KMS-11 (cell line): ENCODE results near the gene RNF112.
"Not testable (repeated sequence)": the region's sequence is repeated elsewhere in the genome, so short reads cannot be mapped to it uniquely, and the experiment has no call there.

Source experiments
- H2AFZ ChIP-seq: fragments of 200-600 bp; sonication (generic); 2 replicates; pipeline ENCODE4 v1.6.1; 2016; ENCODE audit warnings: antibody characterized with exemption, mixed run types, low read depth
- H3K27ac ChIP-seq: fragments of 200-600 bp; sonication (generic); 2 replicates; pipeline ENCODE4 v1.6.1; 2016; ENCODE audit warnings: mild to moderate bottlenecking, mixed run types
- H3K27me3 ChIP-seq: fragments of 200-600 bp; sonication (generic); 2 replicates; pipeline ENCODE4 v1.6.1; 2017; ENCODE audit warnings: mild to moderate bottlenecking, low read depth, mixed run types, moderate library complexity; ENCODE audit not compliant: insufficient read depth
- H3K36me3 ChIP-seq: fragments of 200-600 bp; sonication (generic); 2 replicates; pipeline ENCODE4 v1.6.1; 2017; ENCODE audit warnings: mild to moderate bottlenecking, mixed run types; ENCODE audit not compliant: insufficient read depth
- H3K4me1 ChIP-seq: fragments of 200-600 bp; sonication (generic); 2 replicates; pipeline ENCODE4 v1.6.1; 2016; ENCODE audit warnings: mild to moderate bottlenecking, low read depth, mixed run types; ENCODE audit not compliant: poor library complexity, severe bottlenecking
- H3K4me2 ChIP-seq: fragments of 200-600 bp; sonication (generic); 2 replicates; pipeline ENCODE4 v1.7.0; 2016; ENCODE audit warnings: mild to moderate bottlenecking, mixed run types
- H3K4me3 ChIP-seq: fragments of 200-600 bp; sonication (generic); IDR thresholded peaks from 2 replicates; pipeline ENCODE4 v1.6.1; 2017; ENCODE audit warnings: low read depth, low read length, mixed read lengths; ENCODE audit not compliant: insufficient read depth
- H3K79me2 ChIP-seq: fragments of 200-600 bp; sonication (generic); 2 replicates; pipeline ENCODE4 v1.6.1; 2016; ENCODE audit warnings: low read depth, mixed run types; ENCODE audit not compliant: insufficient read depth
- H3K9ac ChIP-seq: fragments of 200-600 bp; sonication (generic); 2 replicates; pipeline ENCODE4 v1.6.1; 2016; ENCODE audit warnings: mild to moderate bottlenecking, mixed run types
- H4K20me1 ChIP-seq: fragments of 200-600 bp; sonication (generic); 2 replicates; pipeline ENCODE4 v1.6.1; 2016; ENCODE audit warnings: mild to moderate bottlenecking, mixed run types; ENCODE audit not compliant: insufficient read depth
- TF ChIP-seq, protein P1 (sequence below): fragments of 200-600 bp; sonication (generic); conservative IDR thresholded peaks from 2 replicates; pipeline ENCODE4 v1.6.1; 2017; ENCODE audit warnings: low read depth, mild to moderate bottlenecking, antibody characterized with exemption, low read length, moderate library complexity, mixed read lengths

RNF112 gene

DNA sequence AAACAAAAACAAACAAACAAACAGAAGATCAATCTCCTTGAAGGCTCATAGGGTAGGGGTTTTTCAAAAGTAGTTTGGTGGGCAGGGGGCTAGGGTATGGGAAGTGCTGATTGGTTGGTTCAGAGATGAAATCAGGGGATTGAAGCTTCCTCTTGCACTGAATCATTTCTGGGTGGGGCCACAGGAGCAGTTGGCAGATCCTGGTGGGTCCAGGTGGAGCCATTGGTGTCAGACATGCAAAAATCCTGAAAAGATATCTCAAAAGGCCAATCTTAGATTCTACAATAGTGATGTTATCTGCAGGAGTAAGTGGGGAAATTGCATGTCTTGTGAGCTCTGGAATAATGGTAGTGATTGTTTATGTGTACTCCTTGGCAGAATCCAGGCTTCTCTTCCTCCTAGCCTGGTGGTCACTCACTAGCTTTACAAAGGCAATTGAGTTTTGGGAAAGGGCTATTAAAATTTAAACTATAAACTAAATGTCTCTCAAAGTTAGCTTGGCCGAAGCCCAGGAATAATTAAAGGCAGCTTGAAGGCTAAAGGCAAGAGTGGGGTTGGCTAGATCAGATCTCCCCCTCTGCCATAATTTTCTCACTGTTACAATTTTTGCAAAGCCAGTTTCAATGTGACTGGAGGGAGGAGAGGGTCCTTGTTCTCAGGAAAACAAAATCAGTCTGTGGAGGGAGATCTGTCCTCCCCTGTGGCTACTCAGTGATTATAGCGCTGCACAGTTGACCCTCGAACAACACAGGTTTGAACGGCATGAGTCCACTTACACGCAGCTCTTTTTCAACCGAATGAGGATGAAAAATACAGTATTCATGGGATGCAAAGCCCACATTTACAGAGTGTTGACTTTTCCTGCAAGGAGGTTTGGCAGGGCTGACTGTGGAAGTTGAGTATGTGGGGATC is 45.2 kb downstream of the RNF112 start:
- Histone ChIP-seq H3K27ac (no peak overlapping the region), H3K4me3 (no peak overlapping the region), H4K20me1 (no peaks in the 10 kb centered on the region), H3K4me1 (peaks cover 16% of the 10 kb centered on the region), H3K4me2 (no peak overlapping the region), H3K79me2 (no peaks in the 10 kb centered on the region), H3K9ac (no peak overlapping the region), H3K36me3 (no peaks in the 10 kb centered on the region), H2AFZ (no peak overlapping the region), H3K27me3 (no peaks in the 10 kb centered on the region)
- TF ChIP-seq, protein P1, sequence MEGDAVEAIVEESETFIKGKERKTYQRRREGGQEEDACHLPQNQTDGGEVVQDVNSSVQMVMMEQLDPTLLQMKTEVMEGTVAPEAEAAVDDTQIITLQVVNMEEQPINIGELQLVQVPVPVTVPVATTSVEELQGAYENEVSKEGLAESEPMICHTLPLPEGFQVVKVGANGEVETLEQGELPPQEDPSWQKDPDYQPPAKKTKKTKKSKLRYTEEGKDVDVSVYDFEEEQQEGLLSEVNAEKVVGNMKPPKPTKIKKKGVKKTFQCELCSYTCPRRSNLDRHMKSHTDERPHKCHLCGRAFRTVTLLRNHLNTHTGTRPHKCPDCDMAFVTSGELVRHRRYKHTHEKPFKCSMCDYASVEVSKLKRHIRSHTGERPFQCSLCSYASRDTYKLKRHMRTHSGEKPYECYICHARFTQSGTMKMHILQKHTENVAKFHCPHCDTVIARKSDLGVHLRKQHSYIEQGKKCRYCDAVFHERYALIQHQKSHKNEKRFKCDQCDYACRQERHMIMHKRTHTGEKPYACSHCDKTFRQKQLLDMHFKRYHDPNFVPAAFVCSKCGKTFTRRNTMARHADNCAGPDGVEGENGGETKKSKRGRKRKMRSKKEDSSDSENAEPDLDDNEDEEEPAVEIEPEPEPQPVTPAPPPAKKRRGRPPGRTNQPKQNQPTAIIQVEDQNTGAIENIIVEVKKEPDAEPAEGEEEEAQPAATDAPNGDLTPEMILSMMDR = no peak

DNA sequence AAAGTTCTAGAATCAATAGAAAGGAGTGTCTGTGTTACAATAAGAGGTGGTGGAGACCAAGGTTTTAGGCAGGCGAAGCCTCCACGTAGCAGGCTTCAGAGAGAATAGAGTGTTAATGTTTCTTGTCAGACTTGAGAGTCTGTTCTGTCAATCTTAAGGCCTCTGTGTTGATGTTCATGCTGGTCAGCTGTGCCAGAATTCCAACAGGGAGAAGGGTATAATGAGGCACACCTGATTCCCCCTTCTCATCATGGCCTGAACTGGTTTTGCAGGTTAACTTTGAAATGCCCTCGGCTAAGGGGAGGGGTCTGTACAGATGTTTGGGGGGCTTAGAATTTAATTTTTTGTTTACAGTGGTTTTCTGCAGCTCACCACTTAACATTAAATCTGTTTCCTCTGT is 46.0 kb downstream of the RNF112 start:
- Histone ChIP-seq H3K36me3 (no peaks in the 10 kb centered on the region), H3K4me1 (peaks cover 23% of the 10 kb centered on the region), H3K79me2 (no peaks in the 10 kb centered on the region), H3K4me3 (no peak overlapping the region), H4K20me1 (no peaks in the 10 kb centered on the region), H3K27me3 (no peaks in the 10 kb centered on the region), H3K9ac (no peak overlapping the region), H3K27ac (no peak overlapping the region), H2AFZ (no peak overlapping the region), H3K4me2 (no peak overlapping the region)
- TF ChIP-seq, protein P1 = no peak

DNA sequence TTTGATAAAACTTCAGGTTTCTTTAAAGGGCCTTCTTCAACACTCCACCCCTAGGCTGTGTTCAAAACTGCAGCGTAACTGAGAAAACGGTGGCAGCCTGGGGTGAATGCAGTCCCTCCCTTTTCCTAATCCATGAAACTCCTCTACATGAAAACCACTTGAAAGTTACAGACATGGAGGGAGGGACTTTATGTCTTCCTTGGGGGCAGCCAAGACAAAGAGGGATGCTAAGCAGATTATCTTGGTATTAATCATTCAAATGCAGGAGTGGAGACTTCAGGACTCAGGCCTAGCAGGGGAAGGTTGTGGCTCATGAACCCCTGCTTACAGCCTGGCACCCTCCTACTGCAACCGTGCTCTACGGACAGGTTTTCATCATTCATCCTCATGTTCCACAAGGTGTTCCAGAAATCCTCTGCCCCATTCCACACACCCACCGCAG is 46.8 kb downstream of the RNF112 start:
- no peaks in the 10 kb centered on the region for H3K36me3 ChIP-seq
- H3K4me1 ChIP-seq = peaks cover 29% of the 10 kb centered on the region
- no peak overlapping the region for H3K9ac ChIP-seq
- no peaks in the 10 kb centered on the region for H3K79me2 ChIP-seq
- H4K20me1 ChIP-seq = no peaks in the 10 kb centered on the region
- H2AFZ ChIP-seq = no peak overlapping the region
- no peak overlapping the region for H3K27ac ChIP-seq
- H3K4me3 ChIP-seq = no peak overlapping the region
- no peak overlapping the region for H3K4me2 ChIP-seq
- H3K27me3 ChIP-seq = no peaks in the 10 kb centered on the region
- TF ChIP-seq, protein P1 = no peak

DNA sequence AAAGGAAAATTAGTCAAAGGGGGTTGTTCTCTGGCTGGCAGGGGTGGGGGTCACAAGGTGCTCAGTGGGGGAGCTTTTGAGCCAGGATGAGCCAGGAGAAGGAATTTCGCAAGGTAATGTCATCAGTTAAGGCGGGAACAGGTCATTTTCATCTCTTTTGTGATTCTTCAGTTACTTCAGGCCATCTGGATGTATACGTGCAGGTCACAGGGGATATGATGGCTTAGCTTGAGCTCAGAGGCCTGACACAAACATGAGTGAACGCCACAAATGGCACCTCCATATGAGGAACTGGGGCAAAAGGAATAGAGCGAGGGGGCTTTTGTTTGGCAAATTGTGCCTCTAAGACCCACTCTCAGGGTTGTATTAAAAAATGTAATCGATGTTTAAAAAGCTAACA is 47.4 kb downstream of the RNF112 start:
- H3K27me3 ChIP-seq = not testable (repeated sequence)

DNA sequence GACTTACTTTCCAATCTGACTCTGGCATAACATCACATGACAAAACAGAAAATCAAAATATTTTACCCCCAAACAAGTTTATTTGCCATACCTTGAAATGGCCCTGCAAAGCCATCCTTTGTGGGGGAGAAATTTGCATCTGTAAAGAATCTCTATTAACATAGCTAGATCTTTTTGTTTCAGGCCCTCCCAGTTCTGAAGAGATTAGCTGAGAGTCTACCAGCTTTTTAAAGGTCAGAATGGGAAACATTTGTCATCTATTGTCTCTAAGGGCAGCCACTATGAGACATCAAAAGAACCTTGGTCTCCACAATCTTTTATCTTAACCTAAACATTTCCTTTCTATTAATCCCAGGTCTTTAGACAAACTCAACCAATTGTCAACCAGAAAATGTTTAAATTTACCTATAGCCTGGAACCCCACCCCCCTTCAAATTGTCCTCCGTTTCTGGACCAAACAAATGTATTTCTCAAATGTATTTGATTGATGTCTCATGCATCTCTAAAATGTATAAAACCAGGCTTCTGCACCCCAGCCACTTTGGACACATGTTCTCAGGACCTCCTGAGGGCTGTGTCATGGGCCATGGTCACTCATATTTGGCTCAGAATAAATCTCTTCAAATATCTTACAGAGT is 48.1 kb downstream of the RNF112 start:
- H3K27ac ChIP-seq, H3K79me2 ChIP-seq, H3K36me3 ChIP-seq, H3K27me3 ChIP-seq, H3K4me2 ChIP-seq, H3K9ac ChIP-seq, H4K20me1 ChIP-seq, H2AFZ ChIP-seq, H3K4me3 ChIP-seq: not testable (repeated sequence)
- H3K4me1 ChIP-seq = peaks cover 40% of the 10 kb centered on the region

More for the DNA sequence above, 47.4 kb downstream of the RNF112 start:
- H3K79me2 ChIP-seq, H2AFZ ChIP-seq, H3K27ac ChIP-seq, H3K36me3 ChIP-seq, H4K20me1 ChIP-seq, H3K4me2 ChIP-seq, H3K9ac ChIP-seq, H3K4me3 ChIP-seq: not testable (repeated sequence)
- H3K4me1 ChIP-seq = peaks cover 35% of the 10 kb centered on the region
